SK-N-SH (cell line): ENCODE results near the gene MAGI2. TPM values are rescaled to one million over a fixed set of nuclear protein-coding genes. Genes with fewer than 3 reads are reported as not detected.
A peak's percentile ranks its signal among the peaks of the same experiment; 100 is the strongest.

Experiments
- CTCF ChIA-PET: fragments of 300-600, 350-600 bp; formaldehyde crosslinking; extraction: SDS; loops from one replicate; lab custom pipeline; 2021; lab: Yijun Ruan, JAX
- POLR2A ChIA-PET: fragments of 350-600 bp; sonication (Branson Sonifier 250); formaldehyde crosslinking; extraction: SDS; loops from one replicate; lab custom pipeline; 2020; ENCODE audit warnings: antibody characterized with exemption, inconsistent platforms; lab: Yijun Ruan, JAX
- DNase-seq: peaks from one replicate; pipeline ENCODE4 v3.0.0; 2012
- H2AFZ ChIP-seq: fragments of 200-600 bp; sonication (generic); 2 replicates; pipeline ENCODE4 v1.8.1; 2016; ENCODE audit warnings: antibody characterized with exemption, mild to moderate bottlenecking, low read depth
- H3F3A ChIP-seq: fragments of 200-600 bp; sonication (generic); replicated peaks from 2 replicates; pipeline ENCODE3; 2016; ENCODE audit warnings: antibody characterized with exemption, mild to moderate bottlenecking; ENCODE audit not compliant: insufficient read depth
- H3K27ac ChIP-seq, 2 experiments: fragments of 200-500 bp in 1 of 2; fragments of 200-600 bp in 1 of 2; sonication (Bioruptor generic) in 1 of 2; sonication (generic), shearing (Covaris generic) in 1 of 2; 2 replicates each; pipeline versions ENCODE4 v1.5.1 to v1.6.1; 2014 to 2016; ENCODE audit warnings: low read depth in 2 of 2, inconsistent platforms in 1 of 2, low read length in 1 of 2, mild to moderate bottlenecking in 1 of 2, mixed read lengths in 1 of 2
- H3K27me3 ChIP-seq: fragments of 200-600 bp; sonication (generic), shearing (Covaris generic); 2 replicates; pipeline ENCODE4 v1.6.1; 2016; ENCODE audit warnings: mixed run types; ENCODE audit not compliant: insufficient read depth
- H3K36me3 ChIP-seq, 2 experiments: fragments of 200-500 bp in 1 of 2; fragments of 200-600 bp in 1 of 2; sonication (Bioruptor generic) in 1 of 2; sonication (generic) in 1 of 2; replicated peaks in 1 of 2; 2 replicates each; pipeline versions ENCODE3 to v1.5.1; 2014 to 2016; ENCODE audit warnings: low read length in 1 of 2, mild to moderate bottlenecking in 1 of 2; ENCODE audit not compliant: insufficient read depth in 2 of 2, control insufficient read depth in 1 of 2
- H3K4me1 ChIP-seq, 2 experiments: fragments of 200-500 bp in 1 of 2; fragments of 200-600 bp in 1 of 2; sonication (Bioruptor generic) in 1 of 2; sonication (generic), shearing (Covaris generic) in 1 of 2; 2 replicates each; pipeline versions ENCODE4 v1.5.1 to v1.6.1; 2014 to 2016; ENCODE audit warnings: low read depth in 1 of 2, low read length in 1 of 2, mixed run types in 1 of 2; ENCODE audit not compliant: insufficient read depth in 2 of 2, control insufficient read depth in 1 of 2
- H3K4me2 ChIP-seq: fragments of 200-600 bp; sonication (generic), shearing (Covaris generic); 2 replicates; pipeline ENCODE4 v1.6.1; 2017; ENCODE audit warnings: mixed run types
- H3K4me3 ChIP-seq, 2 experiments: fragments of 200-500 bp in 1 of 2; fragments of 200-600 bp in 1 of 2; sonication (Bioruptor generic) in 1 of 2; sonication (generic), shearing (Covaris generic) in 1 of 2; 2 replicates each; pipeline versions ENCODE4 v1.5.1 to v1.8.1; 2014 to 2016; ENCODE audit warnings: low read depth in 2 of 2, inconsistent platforms in 1 of 2, low read length in 1 of 2, mild to moderate bottlenecking in 1 of 2, mixed read lengths in 1 of 2, moderate library complexity in 1 of 2
- H3K79me2 ChIP-seq: fragments of 200-600 bp; sonication (generic); 2 replicates; pipeline ENCODE4 v1.8.1; 2017; ENCODE audit warnings: mild to moderate bottlenecking; ENCODE audit not compliant: insufficient read depth
- H3K9ac ChIP-seq: fragments of 200-600 bp; sonication (generic); 2 replicates; pipeline ENCODE4 v1.6.1; 2017; ENCODE audit warnings: mixed run types
- H3K9me2 ChIP-seq: fragments of 200-600 bp; sonication (generic); 2 replicates; pipeline ENCODE4 v1.6.1; 2017; ENCODE audit warnings: mixed run types
- H3K9me3 ChIP-seq: fragments of 200-600 bp; sonication (generic); 2 replicates; pipeline ENCODE4 v1.6.1; 2017; ENCODE audit warnings: mixed run types, mild to moderate bottlenecking, moderate library complexity
- H4K20me1 ChIP-seq: fragments of 200-600 bp; sonication (generic); 2 replicates; pipeline ENCODE4 v1.6.1; 2017; ENCODE audit warnings: mild to moderate bottlenecking, mixed run types; ENCODE audit not compliant: insufficient read depth
- EP300 ChIP-seq, 2 experiments: IDR thresholded peaks; 2 replicates each; pipeline versions ENCODE4 v1.4.0 to v1.6.1; 2012; ENCODE audit warnings: borderline replicate concordance in 1 of 2, low read depth in 1 of 2, low read length in 1 of 2
- FOXJ3 ChIP-seq: sonication (generic); formaldehyde crosslinking; IDR thresholded peaks from 2 replicates; pipeline ENCODE4 v1.5.1; 2020; ENCODE audit warnings: mild to moderate bottlenecking, missing genetic modification reagents
- GABPA ChIP-seq: IDR thresholded peaks from 2 replicates; pipeline ENCODE4 v1.4.0; 2012; ENCODE audit warnings: low read depth, mild to moderate bottlenecking
- GATA2 ChIP-seq: sonication (generic); formaldehyde crosslinking; IDR thresholded peaks from 2 replicates; pipeline ENCODE4 v1.5.0; 2020; ENCODE audit warnings: mild to moderate bottlenecking, missing genetic modification reagents
- JUND ChIP-seq: IDR thresholded peaks from 2 replicates; pipeline ENCODE4 v1.4.0; 2012
- MEF2A ChIP-seq: IDR thresholded peaks from 2 replicates; pipeline ENCODE4 v1.4.0; 2012; ENCODE audit warnings: low read depth, borderline replicate concordance
- MXI1 ChIP-seq: IDR thresholded peaks from 2 replicates; pipeline ENCODE4 v1.6.1; 2012; ENCODE audit warnings: mild to moderate bottlenecking, low read depth, low read length, improper control_type of control experiment
- NFIC ChIP-seq: IDR thresholded peaks from 2 replicates; pipeline ENCODE4 v1.4.0; 2012; ENCODE audit warnings: borderline replicate concordance
- PBX3 ChIP-seq: IDR thresholded peaks from 2 replicates; pipeline ENCODE4; 2012
- REST ChIP-seq: IDR thresholded peaks from 2 replicates; pipeline ENCODE4 v1.6.1; 2012; ENCODE audit warnings: mild to moderate bottlenecking, low read depth, low read length, moderate library complexity
- SIN3A ChIP-seq: IDR thresholded peaks from 2 replicates; pipeline ENCODE4 v1.6.1; 2012; ENCODE audit warnings: low read depth, mild to moderate bottlenecking, low read length, moderate library complexity, borderline replicate concordance
- SMC3 ChIP-seq: IDR thresholded peaks from 2 replicates; pipeline ENCODE4 v1.6.1; 2012; ENCODE audit warnings: low read depth, low read length, improper control_type of control experiment
- TAF1 ChIP-seq: IDR thresholded peaks from 2 replicates; pipeline ENCODE4 v1.6.1; 2012; ENCODE audit warnings: low read depth, mild to moderate bottlenecking, low read length, moderate library complexity, borderline replicate concordance
- USF2 ChIP-seq: fragments of 150-350 bp; IDR thresholded peaks from 2 replicates; pipeline ENCODE4 v1.6.1; 2017; ENCODE audit warnings: antibody characterized with exemption, low read length, low read depth, borderline replicate concordance
- YY1 ChIP-seq: IDR thresholded peaks from 2 replicates; pipeline ENCODE4 v1.4.0; 2012; ENCODE audit warnings: low read depth, mild to moderate bottlenecking
- WGBS: methylation state at CpG from one replicate; pipeline ENCODE4 v1.1.6; 2017; ENCODE audit warnings: low lambda C conversion rate; 5-methylcytosine and 5-hydroxymethylcytosine counted together
- polyA plus RNA-seq, 3 experiments: library from polyadenylated mRNA; depleted of rRNA; stranded (reverse); fragments of >200 nt; gene quantifications; 2 replicates each; pipeline ENCODE4 v1.2.3, GENCODE V29; 2012
- TF ChIP-seq, protein P1 (sequence below): fragments of 200-600 bp; sonication (generic); IDR thresholded peaks from 2 replicates; pipeline ENCODE4 v1.6.1; 2017; ENCODE audit warnings: antibody characterized with exemption, mild to moderate bottlenecking, moderate library complexity
- TF ChIP-seq, protein P2 (sequence below): fragments of 150-350 bp; IDR thresholded peaks from 2 replicates; pipeline ENCODE4 v1.6.1; 2016; ENCODE audit warnings: mild to moderate bottlenecking, low read depth, low read length

The MAGI2 gene
- polyA plus RNA-seq, 1 of the 3 experiments (the other 2 are of a cell fraction): 1.1 TPM

GRCh38 chr7:78265071-78265470 lies 1188.4 kb downstream of the MAGI2 start:
- DNase-seq: no peak
- no peaks in the 10 kb centered on the region for H3K79me2 ChIP-seq
- POLR2A ChIA-PET: no interaction called here
- peaks cover 17% of the 10 kb centered on the region for H3F3A ChIP-seq
- H4K20me1 ChIP-seq: no peaks in the 10 kb centered on the region
- no peaks in the 10 kb centered on the region for H3K27me3 ChIP-seq
- peak overlapping the region; percentile 12; the same call in 1 of the 2 replicates for H2AFZ ChIP-seq
- CTCF ChIA-PET: interaction anchor here (0.8 kb wide), 1 partner anchor 92 kb away, joined by 3 read pairs; no protein-coding TSS in a partner anchor
- H3K9ac ChIP-seq: no peak overlapping the region
- WGBS: 44% methylated on average over 2 of the region's 2 CpGs
- H3K4me3 ChIP-seq: no peak overlapping the region
- no peaks in the 10 kb centered on the region for H3K9me3 ChIP-seq
- no peak for TF ChIP-seq FOXJ3 (CRISPR knock-in tag)
- TF ChIP-seq, protein P1, sequence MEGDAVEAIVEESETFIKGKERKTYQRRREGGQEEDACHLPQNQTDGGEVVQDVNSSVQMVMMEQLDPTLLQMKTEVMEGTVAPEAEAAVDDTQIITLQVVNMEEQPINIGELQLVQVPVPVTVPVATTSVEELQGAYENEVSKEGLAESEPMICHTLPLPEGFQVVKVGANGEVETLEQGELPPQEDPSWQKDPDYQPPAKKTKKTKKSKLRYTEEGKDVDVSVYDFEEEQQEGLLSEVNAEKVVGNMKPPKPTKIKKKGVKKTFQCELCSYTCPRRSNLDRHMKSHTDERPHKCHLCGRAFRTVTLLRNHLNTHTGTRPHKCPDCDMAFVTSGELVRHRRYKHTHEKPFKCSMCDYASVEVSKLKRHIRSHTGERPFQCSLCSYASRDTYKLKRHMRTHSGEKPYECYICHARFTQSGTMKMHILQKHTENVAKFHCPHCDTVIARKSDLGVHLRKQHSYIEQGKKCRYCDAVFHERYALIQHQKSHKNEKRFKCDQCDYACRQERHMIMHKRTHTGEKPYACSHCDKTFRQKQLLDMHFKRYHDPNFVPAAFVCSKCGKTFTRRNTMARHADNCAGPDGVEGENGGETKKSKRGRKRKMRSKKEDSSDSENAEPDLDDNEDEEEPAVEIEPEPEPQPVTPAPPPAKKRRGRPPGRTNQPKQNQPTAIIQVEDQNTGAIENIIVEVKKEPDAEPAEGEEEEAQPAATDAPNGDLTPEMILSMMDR: no peak
- TF ChIP-seq GABPA: no peak
- no peak for TF ChIP-seq PBX3
- no peak for TF ChIP-seq SMC3
- TF ChIP-seq SIN3A: no peak
- TF ChIP-seq EP300 (IDR thresholded peaks at IDR 0.05; ENCODE audit: borderline replicate concordance in 1 of 2, low read depth in 1 of 2, low read length in 1 of 2): no peak
- TF ChIP-seq REST: no peak
- TF ChIP-seq MXI1: no peak
- TF ChIP-seq USF2: no peak
- no peak for TF ChIP-seq TAF1
- TF ChIP-seq NFIC: no peak
- no peak for TF ChIP-seq MEF2A
- TF ChIP-seq GATA2 (CRISPR knock-in tag): no peak
- TF ChIP-seq JUND: no peak
- TF ChIP-seq, protein P2, sequence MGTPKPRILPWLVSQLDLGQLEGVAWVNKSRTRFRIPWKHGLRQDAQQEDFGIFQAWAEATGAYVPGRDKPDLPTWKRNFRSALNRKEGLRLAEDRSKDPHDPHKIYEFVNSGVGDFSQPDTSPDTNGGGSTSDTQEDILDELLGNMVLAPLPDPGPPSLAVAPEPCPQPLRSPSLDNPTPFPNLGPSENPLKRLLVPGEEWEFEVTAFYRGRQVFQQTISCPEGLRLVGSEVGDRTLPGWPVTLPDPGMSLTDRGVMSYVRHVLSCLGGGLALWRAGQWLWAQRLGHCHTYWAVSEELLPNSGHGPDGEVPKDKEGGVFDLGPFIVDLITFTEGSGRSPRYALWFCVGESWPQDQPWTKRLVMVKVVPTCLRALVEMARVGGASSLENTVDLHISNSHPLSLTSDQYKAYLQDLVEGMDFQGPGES: no peak
- no peak for TF ChIP-seq YY1
- no peak overlapping the region for H3K27ac ChIP-seq
- H3K4me2 ChIP-seq: no peak overlapping the region
- H3K9me2 ChIP-seq: no peaks in the 10 kb centered on the region
- H3K36me3 ChIP-seq: no peaks in the 10 kb centered on the region
- H3K4me1 ChIP-seq: peaks cover 2 to 11% of the 10 kb centered on the region in 2 experiments; a peak in 2 of 4 replicates
